NCI-H1436 (cell line): ENCODE measurements around the gene ROBO3.

Experiments used
- DNase-seq: peaks from one replicate; lab custom pipeline; 2025; lab: John Stamatoyannopoulos, UW

ROBO3 gene

GRCh38 chr11:124846070-124846673 lies 19.1 kb upstream of the ROBO3 start:
- DNase-seq, result no peak

GRCh38 chr11:124859171-124859570 lies 6.1 kb upstream of the ROBO3 start:
- DNase-seq, result no peak

GRCh38 chr11:124861670-124862069 lies 3.6 kb upstream of the ROBO3 start:
- DNase-seq, result no peak

GRCh38 chr11:124863137-124863825 lies 2.0 kb upstream of the ROBO3 start:
- DNase-seq, result no peak

GRCh38 chr11:124863826-124864165 lies 1.4 kb upstream of the ROBO3 start:
- DNase-seq, result no peak

- DNase-seq, result no peak
Measured at GRCh38 chr11:124864176-124864891, 898 bp upstream of the ROBO3 start.

- no peak for DNase-seq
Measured at GRCh38 chr11:124864892-124865180, 396 bp upstream of the ROBO3 start.

GRCh38 chr11:124865902-124866851 lies 945 bp downstream of the ROBO3 start:
- DNase-seq, result no peak

GRCh38 chr11:124867700-124868099 lies 2.5 kb downstream of the ROBO3 start:
- no peak for DNase-seq

- no peak for DNase-seq
Measured at GRCh38 chr11:124868331-124869274, 3.4 kb downstream of the ROBO3 start.

- DNase-seq, result no peak
Measured at GRCh38 chr11:124869331-124869730, 4.1 kb downstream of the ROBO3 start.

GRCh38 chr11:124869856-124870387 lies 4.7 kb downstream of the ROBO3 start:
- DNase-seq, result no peak

- DNase-seq, result no peak
Measured at GRCh38 chr11:124870430-124870829, 5.2 kb downstream of the ROBO3 start.

- no peak for DNase-seq
Measured at GRCh38 chr11:124872280-124872679, 7.0 kb downstream of the ROBO3 start.

- DNase-seq, result no peak
Measured at GRCh38 chr11:124872741-124873140, 7.5 kb downstream of the ROBO3 start.

GRCh38 chr11:124873951-124874350 lies 8.7 kb downstream of the ROBO3 start:
- DNase-seq, result no peak

GRCh38 chr11:124874571-124875255 lies 9.5 kb downstream of the ROBO3 start:
- no peak for DNase-seq

GRCh38 chr11:124875401-124875800 lies 10.2 kb downstream of the ROBO3 start:
- DNase-seq, result no peak

GRCh38 chr11:124875943-124876817 lies 10.9 kb downstream of the ROBO3 start:
- DNase-seq, result peak; percentile 70
